Measurements from ENCODE around the gene CCSER1. TPM values are rescaled to one million over a fixed set of nuclear protein-coding genes. Genes with fewer than 3 reads are reported as not detected.

CCSER1 gene
- total RNA-seq, 2 experiments from 2014 or later: not detected

DNA sequence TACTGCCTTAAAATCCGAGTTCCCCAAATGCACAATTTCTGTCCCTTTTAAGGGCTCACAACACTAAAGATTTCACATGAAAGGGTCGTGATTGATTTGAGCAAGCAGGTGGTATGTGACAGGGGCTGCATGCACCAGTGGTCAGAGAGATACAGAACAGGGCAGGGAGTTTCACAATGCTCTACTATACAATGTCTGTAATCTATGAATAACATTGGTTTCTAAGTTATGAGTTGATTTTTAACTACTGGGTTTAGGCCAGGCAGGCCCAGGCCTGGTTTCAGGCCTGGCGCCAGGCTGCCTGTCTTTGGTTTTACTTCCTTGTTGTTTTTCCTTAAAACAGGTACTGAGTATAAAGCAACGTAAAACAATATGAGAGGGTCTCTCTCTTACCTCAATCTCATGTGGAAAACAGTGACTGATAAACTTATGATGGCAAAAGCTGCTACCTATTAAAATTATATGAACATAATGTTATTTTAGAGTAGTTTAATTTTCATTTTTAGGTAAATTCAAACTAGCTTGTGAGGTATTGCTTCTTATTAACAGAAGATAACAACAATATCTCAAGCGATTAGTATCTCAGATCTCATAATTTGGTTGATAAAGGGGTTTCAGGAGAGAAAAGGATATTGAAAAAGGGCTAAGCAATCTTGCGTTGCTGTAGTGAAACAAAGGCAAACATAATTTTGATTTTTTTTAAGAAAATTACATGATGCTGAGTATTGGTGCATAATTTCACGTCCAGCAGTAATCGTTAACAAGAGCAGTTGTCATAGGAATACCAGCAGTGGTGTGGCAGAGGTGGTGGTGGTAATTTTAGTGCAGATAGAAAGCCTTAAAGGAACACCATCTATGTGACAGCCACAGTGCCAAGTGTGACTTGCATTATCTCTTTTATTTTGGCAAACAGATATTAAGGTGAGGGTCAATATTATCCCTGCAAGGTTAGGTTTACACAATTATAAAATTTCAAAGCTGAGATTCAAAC lies 1232.1 kb downstream of the CCSER1 start:
- intact Hi-C loops (cut with micrococcal nuclease; ENCODE audit: unreplicated experiment): no loop called here
- Histone ChIP-seq H3K36me3 (ENCODE audit: insufficient read depth, low read length) (no peaks in the 10 kb centered on the region), H3K4me3 (ENCODE audit: low read depth, low read length, poor library complexity, severe bottlenecking) (no peak overlapping the region), H3K79me2 (ENCODE audit: insufficient read depth, low read depth, low read length) (no peaks in the 10 kb centered on the region), H3K4me2 (ENCODE audit: low read length) (no peak overlapping the region), H3K27ac (ENCODE audit: low read depth, low read length, poor library complexity, severe bottlenecking) (no peak overlapping the region), H4K20me1 (ENCODE audit: insufficient read depth, low read length) (no peaks in the 10 kb centered on the region), H2AFZ (ENCODE audit: low read length) (no peak overlapping the region), H3K9me3 (ENCODE audit: low read length) (no peaks in the 10 kb centered on the region), H3K9me2 (ENCODE audit: insufficient read depth, low read length) (no peaks in the 10 kb centered on the region), H3K4me1 (ENCODE audit: insufficient read depth, low read length, poor library complexity, severe bottlenecking) (no peaks in the 10 kb centered on the region)
- BruUV-seq (replicated peaks): no TSS peak
- ChIA-PET CTCF (ENCODE audit: unreplicated experiment) (no interaction called here), POLR2A (no interaction called here)
- DNase-seq (ENCODE audit: low spot score): no peak
- TF ChIP-seq EZH2phosphoT487 (IDR thresholded peaks at IDR 0.05; ENCODE audit: borderline replicate concordance, low read depth, low read length): no peak
- TF ChIP-seq, protein P1, sequence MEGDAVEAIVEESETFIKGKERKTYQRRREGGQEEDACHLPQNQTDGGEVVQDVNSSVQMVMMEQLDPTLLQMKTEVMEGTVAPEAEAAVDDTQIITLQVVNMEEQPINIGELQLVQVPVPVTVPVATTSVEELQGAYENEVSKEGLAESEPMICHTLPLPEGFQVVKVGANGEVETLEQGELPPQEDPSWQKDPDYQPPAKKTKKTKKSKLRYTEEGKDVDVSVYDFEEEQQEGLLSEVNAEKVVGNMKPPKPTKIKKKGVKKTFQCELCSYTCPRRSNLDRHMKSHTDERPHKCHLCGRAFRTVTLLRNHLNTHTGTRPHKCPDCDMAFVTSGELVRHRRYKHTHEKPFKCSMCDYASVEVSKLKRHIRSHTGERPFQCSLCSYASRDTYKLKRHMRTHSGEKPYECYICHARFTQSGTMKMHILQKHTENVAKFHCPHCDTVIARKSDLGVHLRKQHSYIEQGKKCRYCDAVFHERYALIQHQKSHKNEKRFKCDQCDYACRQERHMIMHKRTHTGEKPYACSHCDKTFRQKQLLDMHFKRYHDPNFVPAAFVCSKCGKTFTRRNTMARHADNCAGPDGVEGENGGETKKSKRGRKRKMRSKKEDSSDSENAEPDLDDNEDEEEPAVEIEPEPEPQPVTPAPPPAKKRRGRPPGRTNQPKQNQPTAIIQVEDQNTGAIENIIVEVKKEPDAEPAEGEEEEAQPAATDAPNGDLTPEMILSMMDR (conservative IDR thresholded peaks at IDR 0.05; ENCODE audit: low read length): no peak

DNA sequence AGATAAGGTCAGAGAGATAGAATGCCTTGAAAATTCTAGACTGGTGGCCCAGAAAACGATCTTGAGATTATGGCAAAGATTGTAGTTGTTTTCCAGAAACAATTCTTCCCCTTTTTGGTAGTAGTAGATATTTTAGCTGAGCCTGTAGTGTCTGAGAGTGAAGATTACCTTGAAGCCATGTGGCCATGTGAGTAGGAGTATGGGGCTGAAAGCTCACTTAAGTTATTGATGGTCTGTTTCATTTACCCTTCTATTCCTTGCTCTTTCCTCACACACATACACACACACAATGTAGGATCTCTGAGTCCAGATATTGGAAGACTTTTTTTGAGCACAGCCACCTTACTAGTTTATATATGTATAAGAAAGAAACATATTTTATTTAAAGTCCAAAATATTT lies 1234.9 kb downstream of the CCSER1 start:
- no peaks in the 10 kb centered on the region for H3K79me2 ChIP-seq (ENCODE audit: insufficient read depth, low read depth, low read length)
- POLR2A ChIA-PET: no interaction called here

More for the DNA sequence above, 1234.9 kb downstream of the CCSER1 start:
- intact Hi-C loops (cut with micrococcal nuclease; ENCODE audit: unreplicated experiment): no loop called here
- no peak overlapping the region for H3K4me3 ChIP-seq (ENCODE audit: low read depth, low read length, poor library complexity, severe bottlenecking)
- H3K27ac ChIP-seq (ENCODE audit: low read depth, low read length, poor library complexity, severe bottlenecking): no peak overlapping the region
- TF ChIP-seq, protein P1 (conservative IDR thresholded peaks at IDR 0.05; ENCODE audit: low read length): no peak
- TF ChIP-seq EZH2phosphoT487 (IDR thresholded peaks at IDR 0.05; ENCODE audit: borderline replicate concordance, low read depth, low read length): no peak
- H3K4me1 ChIP-seq (ENCODE audit: insufficient read depth, low read length, poor library complexity, severe bottlenecking): no peaks in the 10 kb centered on the region
- no peak overlapping the region for H3K4me2 ChIP-seq (ENCODE audit: low read length)
- H2AFZ ChIP-seq (ENCODE audit: low read length): no peak overlapping the region
- no peaks in the 10 kb centered on the region for H4K20me1 ChIP-seq (ENCODE audit: insufficient read depth, low read length)
- H3K9me3 ChIP-seq (ENCODE audit: low read length): no peaks in the 10 kb centered on the region
- CTCF ChIA-PET (ENCODE audit: unreplicated experiment): no interaction called here
- H3K9me2 ChIP-seq (ENCODE audit: insufficient read depth, low read length): no peaks in the 10 kb centered on the region
- no peaks in the 10 kb centered on the region for H3K36me3 ChIP-seq (ENCODE audit: insufficient read depth, low read length)
- DNase-seq (ENCODE audit: low spot score): no peak
- no TSS peak for BruUV-seq (replicated peaks)
